ENCODE data around the gene NUDT16. TPM values are rescaled to one million over a fixed set of nuclear protein-coding genes. Genes with fewer than 3 reads are reported as not detected.
"Not testable (repeated sequence)": the region's sequence is repeated elsewhere in the genome, so short reads cannot be mapped to it uniquely, and the experiment has no call there.

NUDT16 gene
- total RNA-seq, 4 donors from 2014 or later: 7.6 to 14.5 (median 11.6) TPM

DNA sequence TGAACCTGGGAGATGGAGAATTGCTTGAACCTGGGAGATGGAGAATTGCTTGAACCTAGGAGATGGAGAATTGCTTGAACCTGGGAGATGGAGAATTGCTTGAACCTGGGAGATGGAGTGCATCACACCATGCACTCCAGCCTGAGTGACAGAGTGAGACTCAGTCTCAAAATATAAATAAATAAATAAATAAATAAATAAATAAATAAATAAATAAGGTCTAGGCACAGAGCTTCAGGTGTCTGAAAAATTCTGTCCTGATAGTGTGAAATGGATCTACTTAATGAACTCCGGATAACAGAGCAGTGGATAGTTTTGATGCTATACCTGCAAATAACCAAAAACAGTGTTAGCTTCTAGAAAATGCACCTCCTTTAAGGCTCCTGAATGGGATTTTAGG is 24.3 kb upstream of the NUDT16 start:
- Histone ChIP-seq H3K36me3 (no peaks in the 10 kb centered on the region), H3K9me3 (no peaks in the 10 kb centered on the region), H3K4me3 (no peak overlapping the region), H3K27ac (no peak overlapping the region), H3K27me3 (no peaks in the 10 kb centered on the region), H3K4me1 (peaks cover 1% of the 10 kb centered on the region)
- TF ChIP-seq, protein P1, sequence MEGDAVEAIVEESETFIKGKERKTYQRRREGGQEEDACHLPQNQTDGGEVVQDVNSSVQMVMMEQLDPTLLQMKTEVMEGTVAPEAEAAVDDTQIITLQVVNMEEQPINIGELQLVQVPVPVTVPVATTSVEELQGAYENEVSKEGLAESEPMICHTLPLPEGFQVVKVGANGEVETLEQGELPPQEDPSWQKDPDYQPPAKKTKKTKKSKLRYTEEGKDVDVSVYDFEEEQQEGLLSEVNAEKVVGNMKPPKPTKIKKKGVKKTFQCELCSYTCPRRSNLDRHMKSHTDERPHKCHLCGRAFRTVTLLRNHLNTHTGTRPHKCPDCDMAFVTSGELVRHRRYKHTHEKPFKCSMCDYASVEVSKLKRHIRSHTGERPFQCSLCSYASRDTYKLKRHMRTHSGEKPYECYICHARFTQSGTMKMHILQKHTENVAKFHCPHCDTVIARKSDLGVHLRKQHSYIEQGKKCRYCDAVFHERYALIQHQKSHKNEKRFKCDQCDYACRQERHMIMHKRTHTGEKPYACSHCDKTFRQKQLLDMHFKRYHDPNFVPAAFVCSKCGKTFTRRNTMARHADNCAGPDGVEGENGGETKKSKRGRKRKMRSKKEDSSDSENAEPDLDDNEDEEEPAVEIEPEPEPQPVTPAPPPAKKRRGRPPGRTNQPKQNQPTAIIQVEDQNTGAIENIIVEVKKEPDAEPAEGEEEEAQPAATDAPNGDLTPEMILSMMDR (IDR thresholded peaks at IDR 0.05): no peak
- no peak for DNase-seq (ENCODE audit: low spot score in 2 of 2)
- 97% methylated on average over 1 of the region's 1 CpG for WGBS

DNA sequence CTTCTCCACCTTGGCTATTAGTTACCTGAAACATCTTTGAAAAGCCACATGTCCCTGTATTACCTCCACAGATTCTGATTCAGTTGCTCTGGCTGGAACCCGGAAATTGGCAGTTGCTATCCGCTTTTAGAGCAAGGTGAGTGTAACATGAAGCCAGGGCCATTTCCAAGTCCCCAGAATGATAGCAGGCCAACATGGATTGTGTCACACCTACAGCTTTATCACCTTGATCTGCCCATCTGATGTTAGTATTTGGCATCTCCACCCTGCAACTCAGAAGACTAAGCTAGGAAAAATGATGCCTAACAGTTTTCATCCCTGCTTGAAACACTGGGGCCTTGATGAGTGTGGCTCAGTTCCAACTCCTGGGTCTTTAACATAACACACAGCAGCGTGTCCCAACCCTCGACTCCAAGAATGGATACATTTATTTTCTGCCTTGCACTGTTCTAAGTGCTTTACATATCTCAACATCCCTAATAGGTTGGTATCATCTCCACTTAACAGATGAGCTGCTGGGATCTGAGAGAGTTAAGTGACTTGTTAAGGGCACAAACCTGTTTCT is 21.3 kb upstream of the NUDT16 start:
- 67% methylated on average over 4 of the region's 4 CpGs for WGBS
- Histone ChIP-seq H3K9me3 (no peaks in the 10 kb centered on the region), H3K4me3 (no peak overlapping the region), H3K36me3 (no peaks in the 10 kb centered on the region), H3K4me1 (peaks cover 4% of the 10 kb centered on the region), H3K27me3 (no peaks in the 10 kb centered on the region), H3K27ac (no peak overlapping the region)
- DNase-seq (ENCODE audit: low spot score in 2 of 2): no peak
- TF ChIP-seq POLR2AphosphoS5 (IDR thresholded peaks at IDR 0.05): no peak
- no peak for TF ChIP-seq EP300 (IDR thresholded peaks at IDR 0.05)
- TF ChIP-seq POLR2A (IDR thresholded peaks at IDR 0.05): no peak
- TF ChIP-seq, protein P1 (IDR thresholded peaks at IDR 0.05): no peak

DNA sequence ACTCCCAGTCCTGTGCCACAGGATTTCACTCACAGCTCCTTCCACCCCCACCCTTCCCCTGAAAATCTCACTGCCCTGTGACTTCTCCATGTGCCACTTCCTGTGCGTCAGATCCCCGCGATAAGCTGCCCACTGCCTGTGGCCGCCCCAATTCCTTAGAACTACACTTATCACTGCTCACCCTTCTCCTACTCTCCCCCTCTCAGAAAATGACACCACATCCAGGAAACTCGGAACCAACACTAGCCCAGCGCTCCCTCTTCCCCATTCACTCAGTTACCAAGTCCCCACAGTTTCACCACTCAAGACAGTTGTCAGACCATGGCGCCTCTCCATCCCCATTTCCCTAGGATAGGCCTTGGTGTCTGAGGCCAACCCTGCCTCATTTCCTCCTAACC is 20.5 kb upstream of the NUDT16 start:
- 89% methylated on average over 7 of the region's 7 CpGs for WGBS
- not testable (repeated sequence) for H3K9me3 ChIP-seq, H3K27me3 ChIP-seq, H3K36me3 ChIP-seq, H3K4me1 ChIP-seq, H3K27ac ChIP-seq
- peak overlapping the region; percentile 55 for H3K4me3 ChIP-seq
- peak in 1 of 2 donors; percentile 44 for DNase-seq (ENCODE audit: low spot score in 2 of 2)

DNA sequence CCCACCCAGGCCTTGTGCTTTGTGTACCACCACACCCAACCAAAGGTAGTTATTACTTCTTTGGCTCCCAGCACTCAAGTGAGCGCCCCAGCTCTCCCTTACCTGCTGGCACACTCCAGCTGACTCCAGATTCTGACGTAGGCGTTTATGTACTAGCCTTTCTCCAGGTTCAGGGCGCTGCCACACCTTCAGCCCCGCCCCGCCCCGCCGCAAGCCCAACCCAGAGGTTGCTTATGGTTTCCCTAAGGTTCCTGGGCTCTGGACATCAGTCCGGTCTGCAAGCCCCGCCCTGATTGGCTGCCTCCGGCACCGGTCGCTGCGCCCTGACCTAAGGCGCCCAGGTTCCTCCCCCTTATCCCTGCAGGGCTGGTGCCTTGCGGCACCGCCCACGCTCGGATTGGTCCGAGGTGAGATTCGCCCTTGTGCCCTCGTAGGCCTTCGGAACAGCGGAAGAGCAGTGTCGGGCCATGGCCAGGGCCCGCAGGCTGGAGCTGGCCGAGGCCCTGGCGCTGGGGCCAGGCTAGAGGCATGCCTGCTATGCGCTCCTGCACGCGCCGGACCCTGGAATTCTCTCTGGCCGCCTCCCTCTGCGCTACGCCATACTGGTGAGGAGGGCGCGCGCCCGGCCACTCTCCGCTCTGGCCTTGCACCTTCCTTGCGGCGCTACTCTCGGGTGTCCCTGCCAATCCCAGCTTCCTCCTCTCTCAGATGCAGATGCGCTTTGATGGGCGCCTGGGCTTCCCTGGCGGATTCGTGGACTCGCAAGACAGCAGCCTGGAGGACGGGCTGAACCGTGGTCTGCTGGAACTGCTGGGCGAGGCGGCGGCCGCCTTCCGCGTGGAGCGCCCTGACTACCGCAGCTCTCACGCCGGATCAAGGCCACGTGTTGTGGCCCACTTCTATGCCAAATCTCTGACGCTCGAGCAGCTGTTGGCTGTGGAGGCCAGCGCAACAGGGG is 19.8 kb upstream of the NUDT16 start:
- TF ChIP-seq POLR2AphosphoS5 (IDR thresholded peaks at IDR 0.05) (peak in 1 of 3 donors; percentile 22), EP300 (IDR thresholded peaks at IDR 0.05) (no peak)
- peak; percentile 78 to 84 for DNase-seq (ENCODE audit: low spot score in 2 of 2)

DNA sequence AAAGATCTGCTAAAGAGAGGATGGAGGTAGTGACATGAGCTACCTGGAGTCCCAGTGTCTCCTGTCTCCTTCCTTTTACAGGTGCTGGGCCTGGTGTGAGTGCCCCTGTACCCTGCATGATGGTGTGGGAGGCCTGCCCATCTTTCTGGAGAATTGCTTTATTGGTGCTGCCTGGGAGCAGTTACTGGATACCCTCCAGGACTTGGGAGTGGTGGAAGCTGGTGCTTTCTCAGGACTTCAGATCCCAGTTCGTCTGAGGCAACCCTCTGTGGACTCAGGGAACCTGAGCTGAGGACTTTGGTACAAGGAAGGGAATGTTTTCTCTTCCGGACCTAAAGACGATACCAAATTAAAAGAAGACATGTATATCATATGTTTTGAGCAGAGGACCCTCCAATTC is 18.3 kb upstream of the NUDT16 start:
- 78% methylated on average over 3 of the region's 3 CpGs for WGBS
- Histone ChIP-seq H3K27ac (no peak overlapping the region), H3K4me3 (no peak overlapping the region), H3K27me3 (no peaks in the 10 kb centered on the region), H3K4me1 (peaks cover 4% of the 10 kb centered on the region), H3K36me3 (no peaks in the 10 kb centered on the region), H3K9me3 (no peaks in the 10 kb centered on the region)
- TF ChIP-seq EP300 (IDR thresholded peaks at IDR 0.05) (no peak), POLR2A (IDR thresholded peaks at IDR 0.05) (no peak), POLR2AphosphoS5 (IDR thresholded peaks at IDR 0.05) (no peak)
- TF ChIP-seq, protein P1 (IDR thresholded peaks at IDR 0.05): no peak
- DNase-seq (ENCODE audit: low spot score in 2 of 2): no peak

More for the DNA sequence above, 19.8 kb upstream of the NUDT16 start:
- Histone ChIP-seq H3K4me3 (peak overlapping the region; percentile 55), H3K36me3 (no peaks in the 10 kb centered on the region), H3K9me3 (no peaks in the 10 kb centered on the region), H3K27me3 (no peaks in the 10 kb centered on the region), H3K27ac (peak overlapping the region; percentile 63), H3K4me1 (peaks cover 4% of the 10 kb centered on the region)
- 14% methylated on average over 29 of the region's 64 CpGs for WGBS

DNA sequence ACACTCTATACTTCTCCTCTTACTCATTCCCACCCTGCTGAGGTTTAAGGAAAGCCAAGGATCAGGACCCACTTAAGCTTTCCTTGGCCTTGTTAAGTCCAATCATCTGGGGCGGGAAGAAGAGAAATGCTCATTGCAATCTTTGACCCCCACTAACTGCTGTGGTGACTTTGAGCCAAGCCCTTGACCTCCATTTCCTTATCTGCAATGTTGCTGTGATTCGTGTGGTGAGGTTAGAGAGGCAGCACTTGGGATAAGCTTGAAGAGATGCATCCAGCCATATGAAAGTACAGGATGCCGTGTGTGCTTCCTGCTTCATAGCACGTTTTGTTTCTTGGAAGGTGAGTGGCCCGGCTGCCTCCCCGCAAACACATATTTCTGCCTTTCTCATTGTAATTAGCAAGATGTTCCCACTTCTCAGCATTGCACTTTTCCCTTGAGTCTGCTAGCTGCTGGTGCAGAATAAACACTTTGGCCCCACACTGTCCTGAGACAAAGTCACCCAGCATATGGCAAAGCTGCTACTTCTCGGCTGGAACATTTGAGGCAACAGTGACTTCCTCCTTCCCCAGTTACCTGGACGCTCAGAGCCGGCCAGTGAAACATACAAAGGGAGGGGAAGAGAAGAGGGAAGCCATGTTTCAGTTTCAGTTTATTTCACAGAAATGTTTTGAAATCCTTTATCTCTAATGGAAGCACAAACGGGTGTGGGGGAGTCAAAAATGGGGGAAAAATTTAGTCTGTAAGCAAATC is 10.5 kb upstream of the NUDT16 start:
- no peak for DNase-seq (ENCODE audit: low spot score in 2 of 2)
- H3K4me1 ChIP-seq: no peaks in the 10 kb centered on the region
- H3K36me3 ChIP-seq: peaks cover 34% of the 10 kb centered on the region
- TF ChIP-seq POLR2A (IDR thresholded peaks at IDR 0.05) (no peak), EP300 (IDR thresholded peaks at IDR 0.05) (no peak), POLR2AphosphoS5 (IDR thresholded peaks at IDR 0.05) (no peak)
- TF ChIP-seq, protein P1 (IDR thresholded peaks at IDR 0.05): no peak
- H3K27me3 ChIP-seq: no peaks in the 10 kb centered on the region
- no peaks in the 10 kb centered on the region for H3K9me3 ChIP-seq
- H3K27ac ChIP-seq: no peak overlapping the region
- H3K4me3 ChIP-seq: no peak overlapping the region
- 86% methylated on average over 10 of the region's 10 CpGs for WGBS

Measured in suprapubic skin (tissue), 4 donors.